B cell (primary cell): ENCODE measurements around the gene MYB. TPM values are rescaled to one million over a fixed set of nuclear protein-coding genes. Genes with fewer than 3 reads are reported as not detected.
"Not testable (repeated sequence)": the region's sequence is repeated elsewhere in the genome, so short reads cannot be mapped to it uniquely, and the experiment has no call there.

Source experiments
- ATAC-seq: fragments of 200-7000 bp; cut with Tn5 transposase; one replicate; pipeline ENCODE4 v1.10.0; 2021; ENCODE audit warnings: low read depth, mild to moderate bottlenecking, moderate number of reproducible peaks, moderate library complexity
- CTCF ChIA-PET: fragments of 350-600 bp; sonication (Branson Sonifier 250); formaldehyde crosslinking; loops from one replicate; lab custom pipeline; 2021; ENCODE audit warnings: antibody characterized with exemption, inconsistent platforms; lab: Charles Lee
- POLR2A ChIA-PET: fragments of 350-600 bp; sonication (Branson Sonifier 250); formaldehyde crosslinking; loops from one replicate; lab custom pipeline; 2021; ENCODE audit warnings: antibody characterized with exemption; lab: Charles Lee
- DNase-seq: peaks from one replicate; pipeline ENCODE4 v3.0.0; 2013
- H2AFZ ChIP-seq: 2 replicates; pipeline ENCODE4 v1.6.1; 2012; ENCODE audit warnings: mild to moderate bottlenecking, low read depth, low read length; ENCODE audit not compliant: insufficient read depth, poor library complexity, severe bottlenecking
- H3K27ac ChIP-seq, 2 donors: 1 replicate in 1 of 2; 2 replicates in 1 of 2; pipeline ENCODE4 v1.5.1; 2012 to 2013; ENCODE audit warnings: low read length in 2 of 2, mild to moderate bottlenecking in 2 of 2, moderate library complexity in 1 of 2
- H3K27me3 ChIP-seq, 4 experiments: fragments of 200-600 bp in 1 of 4; sonication (generic) in 1 of 4; replicated peaks in 1 of 4; 1 replicate in 2 of 4; 2 replicates in 2 of 4; pipeline versions ENCODE4 v1.6.1 to v1.7.0; 2013 to 2016; ENCODE audit warnings: low read length in 3 of 4, mild to moderate bottlenecking in 2 of 4, mixed read lengths in 1 of 4, moderate library complexity in 1 of 4; ENCODE audit not compliant: insufficient read depth in 4 of 4, control insufficient read depth in 3 of 4; ENCODE audit errors: control extremely low read depth in 1 of 4
- H3K36me3 ChIP-seq, 2 experiments: replicated peaks in 1 of 2; 1 replicate in 1 of 2; 2 replicates in 1 of 2; pipeline versions ENCODE4 v1.6.1 to v1.7.1; 2013; ENCODE audit warnings: low read length in 1 of 2; ENCODE audit not compliant: insufficient read depth in 2 of 2, control insufficient read depth in 1 of 2; ENCODE audit errors: control extremely low read depth in 1 of 2, extremely low read depth in 1 of 2
- H3K4me1 ChIP-seq, 2 donors: fragments of 200-600 bp in 1 of 2; sonication (generic) in 1 of 2; 1 replicate in 1 of 2; 2 replicates in 1 of 2; pipeline versions ENCODE4 v1.5.1 to v1.6.1; 2013 to 2017; ENCODE audit warnings: low read length in 2 of 2; ENCODE audit not compliant: control insufficient read depth in 2 of 2, insufficient read depth in 2 of 2
- H3K4me2 ChIP-seq: replicated peaks from 2 replicates; pipeline ENCODE3; 2012; ENCODE audit warnings: mild to moderate bottlenecking, low read depth, low read length; ENCODE audit not compliant: poor library complexity, severe bottlenecking
- H3K4me3 ChIP-seq, 5 experiments: fragments of 200-600 bp in 1 of 5; sonication (generic) in 1 of 5; 1 replicate in 3 of 5; 2 replicates in 2 of 5; pipeline versions ENCODE4 v1.5.1 to v1.7.0; 2011 to 2016; ENCODE audit warnings: low read length in 4 of 5, mild to moderate bottlenecking in 4 of 5, low read depth in 2 of 5, control low read depth in 1 of 5, moderate library complexity in 1 of 5; ENCODE audit not compliant: insufficient read depth in 1 of 5; ENCODE audit errors: control extremely low read depth in 1 of 5, extremely low read depth in 1 of 5
- H3K79me2 ChIP-seq: fragments of 200-600 bp; sonication (generic); one replicate; pipeline ENCODE4 v1.6.0; 2016; ENCODE audit warnings: low read length; ENCODE audit not compliant: control insufficient read depth, insufficient read depth
- H3K9ac ChIP-seq: fragments of 200-600 bp; sonication (generic); 2 replicates; pipeline ENCODE4 v1.6.1; 2017; ENCODE audit warnings: mild to moderate bottlenecking, low read length, moderate library complexity
- H3K9me3 ChIP-seq, 3 donors: one replicate each; pipeline versions ENCODE4 v1.6.1 to v1.7.1; 2013; ENCODE audit warnings: low read length in 2 of 3; ENCODE audit not compliant: control insufficient read depth in 2 of 3, insufficient read depth in 1 of 3; ENCODE audit errors: control extremely low read depth in 1 of 3
- H4K20me1 ChIP-seq: 2 replicates; pipeline ENCODE4 v1.6.0; 2012; ENCODE audit warnings: mild to moderate bottlenecking, low read length; ENCODE audit not compliant: insufficient read depth, control insufficient read depth, poor library complexity, severe bottlenecking
- H3K27ac Mint-ChIP-seq: one replicate; pipeline ENCODE4 v1.8.0; 2021; ENCODE audit warnings: mixed read lengths
- H3K27me3 Mint-ChIP-seq: one replicate; pipeline ENCODE4 v1.8.0; 2021; ENCODE audit warnings: mixed read lengths
- H3K4me1 Mint-ChIP-seq: one replicate; pipeline ENCODE4 v1.8.0; 2021; ENCODE audit warnings: mixed read lengths
- H3K4me3 Mint-ChIP-seq: one replicate; pipeline ENCODE4 v1.8.0; 2021; ENCODE audit warnings: mixed read lengths
- H3K9me3 Mint-ChIP-seq: one replicate; pipeline ENCODE4 v1.8.0; 2022; ENCODE audit warnings: mixed read lengths; ENCODE audit not compliant: insufficient read depth
- CTCF ChIP-seq: fragments of 200-600 bp; IDR thresholded peaks from one replicate; pipeline ENCODE4 v1.8.0; 2022; ENCODE audit warnings: antibody characterized with exemption, mild to moderate bottlenecking
- EZH2 ChIP-seq: IDR thresholded peaks from 2 replicates; pipeline ENCODE4 v1.6.1; 2012; ENCODE audit warnings: borderline replicate concordance, low read depth, mild to moderate bottlenecking, moderate library complexity, low read length; ENCODE audit not compliant: insufficient read depth, poor library complexity, severe bottlenecking
- WGBS: methylation state at CpG from one replicate; pipeline ENCODE4 v1.1.5; 2013; ENCODE audit warnings: missing lambda C conversion rate; ENCODE audit not compliant: insufficient coverage; 5-methylcytosine and 5-hydroxymethylcytosine counted together
- intact Hi-C: fragments of 100-400 bp; cut with micrococcal nuclease; formaldehyde crosslinking; loops from one replicate; pipeline ENCODE4 v1.10.0; 2022
- polyA plus RNA-seq: library from polyadenylated mRNA; depleted of rRNA; stranded (reverse); fragments of >200 nt; gene quantifications from 2 replicates; pipeline ENCODE4 v1.2.3, GENCODE V29; 2012
- total RNA-seq, 2 donors: library from RNA; stranded (reverse); fragments of 120-200 nt in 1 of 2; gene quantifications; 1 replicate in 1 of 2; 2 replicates in 1 of 2; pipeline versions ENCODE4 v1.2.3 to v1.2.4, GENCODE V29; 2013 to 2022

Gene MYB
- total and polyA plus RNA-seq, 2 donors (not counting 1 experiment from before 2014, with no cell fraction given): 0.46 to 1.4 TPM

- no peak overlapping the region for H3K27ac Mint-ChIP-seq
- Histone ChIP-seq H3K27me3 (no peaks in the 10 kb centered on the region), H3K79me2 (no peaks in the 10 kb centered on the region), H3K4me2 (no peak overlapping the region), H4K20me1 (no peaks in the 10 kb centered on the region), H3K36me3 (no peaks in the 10 kb centered on the region), H2AFZ (peak overlapping the region; percentile 51), H3K4me3 (no peak overlapping the region), H3K27ac (no peak overlapping the region), H3K9ac (no peak overlapping the region), H3K9me3 (no peaks in the 10 kb centered on the region), H3K4me1 (peaks cover 0 to 11% of the 10 kb centered on the region in 2 donors)
- ChIA-PET CTCF (no interaction called here), POLR2A (no interaction called here)
- no peak for TF ChIP-seq EZH2
- TF ChIP-seq CTCF: no peak
- no peak for DNase-seq
- H3K4me1 Mint-ChIP-seq: peaks cover 18% of the 10 kb centered on the region
- ATAC-seq: no peak
- no peaks in the 10 kb centered on the region for H3K27me3 Mint-ChIP-seq
- H3K4me3 Mint-ChIP-seq: no peak overlapping the region
- no peaks in the 10 kb centered on the region for H3K9me3 Mint-ChIP-seq
- no CpG with 5 or more reads among the region's 6 CpGs for WGBS
- intact Hi-C loops: no loop called here
Observed at GRCh38 chr6:135149376-135149775, 31.7 kb upstream of the MYB start.

GRCh38 chr6:135150481-135150880 lies 30.6 kb upstream of the MYB start:
- H3K27ac ChIP-seq, H3K9me3 ChIP-seq, POLR2A ChIA-PET, H3K9me3 Mint-ChIP-seq, intact Hi-C loops, ATAC-seq, H3K4me2 ChIP-seq, H3K79me2 ChIP-seq, CTCF ChIA-PET, H3K4me3 Mint-ChIP-seq, H3K9ac ChIP-seq, H3K27ac Mint-ChIP-seq, DNase-seq, H3K4me1 ChIP-seq, H3K4me3 ChIP-seq, H3K27me3 ChIP-seq, H3K36me3 ChIP-seq, H2AFZ ChIP-seq, H4K20me1 ChIP-seq, H3K27me3 Mint-ChIP-seq: not testable (repeated sequence)
- peaks cover 12% of the 10 kb centered on the region for H3K4me1 Mint-ChIP-seq
- WGBS: no CpG with 5 or more reads among the region's 2 CpGs

- H3K9ac ChIP-seq, H3K27ac ChIP-seq, H3K9me3 ChIP-seq, H3K27me3 Mint-ChIP-seq, POLR2A ChIA-PET, H3K4me1 ChIP-seq, H4K20me1 ChIP-seq, intact Hi-C loops, H3K4me1 Mint-ChIP-seq, H3K9me3 Mint-ChIP-seq, H3K4me2 ChIP-seq, ATAC-seq, H3K27ac Mint-ChIP-seq, H3K27me3 ChIP-seq, H2AFZ ChIP-seq, H3K79me2 ChIP-seq, H3K4me3 Mint-ChIP-seq, H3K4me3 ChIP-seq, H3K36me3 ChIP-seq, DNase-seq: not testable (repeated sequence)
- CTCF ChIA-PET: interaction anchor here (0.7 kb wide), 1 partner anchor 131 kb away, joined by 3 read pairs; no protein-coding TSS in a partner anchor
- no CpG with 5 or more reads among the region's 2 CpGs for WGBS
Observed at GRCh38 chr6:135154125-135154524, 27.0 kb upstream of the MYB start.
